Lung (tissue), 12 donors: Measurements from ENCODE around the gene CNTNAP2. TPM values are rescaled to one million over a fixed set of nuclear protein-coding genes. Genes with fewer than 3 reads are reported as not detected.

Experiments used
- ATAC-seq: fragments of 200-7000 bp; cut with Tn5 transposase; one replicate; pipeline ENCODE4 v1.9.1; 2020; ENCODE audit warnings: moderate number of reproducible peaks; ENCODE audit not compliant: insufficient read depth, low FRiP score
- DNase-seq, 3 donors: peaks; one replicate each; pipeline ENCODE4 v3.0.0-alpha.2; 2013 to 2017
- H3K27ac ChIP-seq, 2 donors: one replicate each; pipeline ENCODE4 v1.5.1; 2013; ENCODE audit warnings: mild to moderate bottlenecking in 2 of 2, moderate library complexity in 2 of 2, control low read depth in 1 of 2, inconsistent platforms in 1 of 2, low read depth in 1 of 2, low read length in 1 of 2
- H3K27me3 ChIP-seq, 3 donors: one replicate each; pipeline ENCODE4 v1.5.1; 2013; ENCODE audit warnings: low read length in 2 of 3; ENCODE audit not compliant: control insufficient read depth in 3 of 3, insufficient read depth in 3 of 3
- H3K36me3 ChIP-seq, 4 donors: one replicate each; pipeline ENCODE4 v1.5.1; 2013; ENCODE audit warnings: low read length in 4 of 4, mild to moderate bottlenecking in 1 of 4, moderate library complexity in 1 of 4; ENCODE audit not compliant: control insufficient read depth in 4 of 4, insufficient read depth in 4 of 4
- H3K4me1 ChIP-seq, 5 donors: one replicate each; pipeline ENCODE4 v1.5.1; 2013; ENCODE audit warnings: low read length in 5 of 5, mild to moderate bottlenecking in 2 of 5, moderate library complexity in 1 of 5; ENCODE audit not compliant: control insufficient read depth in 5 of 5, insufficient read depth in 5 of 5
- H3K4me3 ChIP-seq: one replicate; pipeline ENCODE4 v1.5.1; 2013; ENCODE audit warnings: mild to moderate bottlenecking, control low read depth, moderate library complexity
- H3K9ac ChIP-seq, 2 donors: one replicate each; pipeline ENCODE4 v1.5.1; 2013; ENCODE audit warnings: low read length in 2 of 2, control low read depth in 1 of 2; ENCODE audit not compliant: insufficient read depth in 1 of 2
- H3K9me3 ChIP-seq, 4 donors: one replicate each; pipeline ENCODE4 v1.5.1; 2013; ENCODE audit warnings: low read length in 3 of 4, mild to moderate bottlenecking in 1 of 4, moderate library complexity in 1 of 4; ENCODE audit not compliant: control insufficient read depth in 4 of 4, insufficient read depth in 3 of 4
- CTCF ChIP-seq: IDR thresholded peaks from 2 replicates; pipeline ENCODE4 v1.5.1; 2012; ENCODE audit warnings: mild to moderate bottlenecking; ENCODE audit errors: control extremely low read depth, extremely low read depth
- WGBS, 2 donors: extraction: QIAGEN DNeasy Blood & Tissue Kit; methylation state at CpG; one replicate each; pipeline ENCODE4 v1.1.7; 2013; 5-methylcytosine and 5-hydroxymethylcytosine counted together
- polyA plus RNA-seq, 2 donors: library from polyadenylated mRNA; stranded (reverse); fragments of 200-250 nt; gene quantifications; one replicate each; pipeline ENCODE4 v1.2.1, GENCODE V29; 2013
- total RNA-seq, 2 donors: library from RNA; depleted of rRNA in 1 of 2; stranded (reverse); fragments of >200 nt in 1 of 2; gene quantifications; one replicate each; pipeline ENCODE4 v1.2.1, GENCODE V29; 2014 to 2021
- donor health status: control.
- donor health status: control.
- donor health status: Bipolar disorder and iron deficiency.
- donor health status: healthy.
- donor health status: DM: yes; HTN: yes; CAD: no.

CNTNAP2 gene
- total and polyA plus RNA-seq, 4 donors: 0.18 to 45.3 (median 0.52) TPM

- no peak for TF ChIP-seq CTCF
Measured at GRCh38 chr7:146387140-146387539, 270.5 kb downstream of the CNTNAP2 start.

GRCh38 chr7:146388928-146389327, 272.3 kb downstream of the CNTNAP2 start:
- Histone ChIP-seq H3K27ac (no peak overlapping the region), H3K4me3 (no peak overlapping the region), H3K4me1 (peaks cover 0 to 6% (median 0%) of the 10 kb centered on the region in 5 donors), H3K36me3 (no peaks in the 10 kb centered on the region), H3K9ac (no peak overlapping the region), H3K9me3 (no peaks in the 10 kb centered on the region), H3K27me3 (no peaks in the 10 kb centered on the region)
- no peak for ATAC-seq
- 83 to 84% methylated on average over 2 of the region's 2 CpGs for WGBS, 2 donors
- no peak for TF ChIP-seq CTCF
- no peak for DNase-seq

More at GRCh38 chr7:146387140-146387539, 270.5 kb downstream of the CNTNAP2 start:
- H3K9me3 ChIP-seq: no peaks in the 10 kb centered on the region
- H3K27ac ChIP-seq: no peak overlapping the region
- DNase-seq (no peak), ATAC-seq (no peak)
- WGBS, 2 donors: 86 to 93% methylated on average over 1 of the region's 1 CpG
- no peaks in the 10 kb centered on the region for H3K27me3 ChIP-seq
- H3K4me1 ChIP-seq: peaks cover 0 to 6% (median 0%) of the 10 kb centered on the region in 5 donors
- H3K4me3 ChIP-seq: no peak overlapping the region
- no peak overlapping the region for H3K9ac ChIP-seq
- H3K36me3 ChIP-seq: no peaks in the 10 kb centered on the region

GRCh38 chr7:146393346-146393745, 276.7 kb downstream of the CNTNAP2 start:
- Histone ChIP-seq H3K9ac (no peak overlapping the region), H3K36me3 (no peaks in the 10 kb centered on the region), H3K27me3 (no peaks in the 10 kb centered on the region), H3K4me1 (no peaks in the 10 kb centered on the region), H3K27ac (no peak overlapping the region), H3K9me3 (no peaks in the 10 kb centered on the region), H3K4me3 (no peak overlapping the region)
- no peak for TF ChIP-seq CTCF
- no peak for DNase-seq
- ATAC-seq: no peak
- 85 to 87% methylated on average over 2 of the region's 2 CpGs for WGBS, 2 donors

- H3K27me3 ChIP-seq: no peaks in the 10 kb centered on the region
- DNase-seq (no peak), ATAC-seq (no peak)
- no peak overlapping the region for H3K27ac ChIP-seq
- H3K4me1 ChIP-seq: no peaks in the 10 kb centered on the region
- 0% methylated on average over 1 of the region's 1 CpG for WGBS, 2 donors
- no peak for TF ChIP-seq CTCF
- no peak overlapping the region for H3K9ac ChIP-seq
- no peaks in the 10 kb centered on the region for H3K36me3 ChIP-seq
- no peaks in the 10 kb centered on the region for H3K9me3 ChIP-seq
- H3K4me3 ChIP-seq: no peak overlapping the region
Measured at GRCh38 chr7:146397141-146397540, 280.5 kb downstream of the CNTNAP2 start.
